Activated gamma-delta T cell treated with Interleukin-2 at 50 U/mL for 16 hours (primary cell): ENCODE data around the gene PTCD2.
A peak's percentile ranks its signal among the peaks of the same experiment; 100 is the strongest.

Experiments used
- DNase-seq: peaks from one replicate; pipeline ENCODE4 v3.0.0-alpha.2; 2020

PTCD2 gene, protein sequence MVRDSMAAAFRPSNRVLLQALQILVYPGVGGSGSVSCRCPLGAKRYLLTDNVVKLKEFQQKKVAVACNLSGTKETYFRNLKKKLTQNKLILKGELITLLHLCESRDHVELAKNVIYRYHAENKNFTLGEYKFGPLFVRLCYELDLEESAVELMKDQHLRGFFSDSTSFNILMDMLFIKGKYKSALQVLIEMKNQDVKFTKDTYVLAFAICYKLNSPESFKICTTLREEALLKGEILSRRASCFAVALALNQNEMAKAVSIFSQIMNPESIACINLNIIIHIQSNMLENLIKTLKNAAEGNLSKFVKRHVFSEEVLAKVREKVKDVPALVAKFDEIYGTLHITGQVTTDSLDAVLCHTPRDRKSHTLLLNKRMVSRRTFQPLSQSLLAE

DNA sequence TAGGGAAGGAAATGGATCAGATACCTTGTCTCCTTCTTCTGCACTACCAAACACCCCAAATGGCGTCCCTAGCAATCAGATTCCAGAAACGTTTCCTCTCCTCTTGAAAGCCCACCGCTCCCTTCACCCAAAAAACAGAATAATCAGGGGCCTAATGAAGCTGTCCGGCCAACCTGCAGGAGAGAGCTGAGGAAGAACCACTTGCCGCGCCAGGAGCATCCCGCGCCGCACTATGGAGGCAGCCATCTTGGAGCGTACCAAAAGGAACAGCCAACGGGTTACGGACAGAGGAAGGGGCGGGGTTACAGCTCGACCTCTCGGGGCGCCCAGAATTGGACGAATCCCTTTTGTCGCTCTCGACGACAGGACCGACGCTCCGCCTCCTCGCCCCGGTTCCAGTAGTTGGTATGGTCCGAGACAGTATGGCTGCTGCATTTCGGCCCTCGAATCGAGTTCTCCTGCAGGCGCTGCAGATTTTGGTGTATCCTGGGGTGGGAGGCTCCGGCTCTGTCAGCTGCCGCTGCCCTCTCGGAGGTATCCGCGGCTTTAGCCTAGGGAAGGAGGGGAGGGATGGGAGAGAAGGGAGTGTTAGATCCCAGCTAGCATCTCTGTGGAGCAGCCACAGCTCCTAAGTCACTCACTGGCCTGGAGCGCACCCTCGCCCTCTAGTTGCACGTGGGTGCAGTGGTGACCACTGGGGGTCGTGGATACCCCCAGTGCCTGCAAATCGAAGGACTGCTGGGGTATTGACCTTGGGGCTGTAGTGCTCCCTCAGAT lies at the start of gene PTCD2, which contains the start of gene MRPS27:
TSS of gene PTCD2 (plus strand) at position 398 of the 777 bp plus-strand sequence. CDS start at position 408, 10 bp downstream.
TSS of gene MRPS27 (minus strand) at position 265 of the 777 bp plus-strand sequence. CDS start at position 246, 19 bp downstream.
- peak; percentile 94 for DNase-seq

- DNase-seq, result no peak
These were observed 48.5 kb upstream of the PTCD2 start for GRCh38 chr5:72271702-72272101.

DNA sequence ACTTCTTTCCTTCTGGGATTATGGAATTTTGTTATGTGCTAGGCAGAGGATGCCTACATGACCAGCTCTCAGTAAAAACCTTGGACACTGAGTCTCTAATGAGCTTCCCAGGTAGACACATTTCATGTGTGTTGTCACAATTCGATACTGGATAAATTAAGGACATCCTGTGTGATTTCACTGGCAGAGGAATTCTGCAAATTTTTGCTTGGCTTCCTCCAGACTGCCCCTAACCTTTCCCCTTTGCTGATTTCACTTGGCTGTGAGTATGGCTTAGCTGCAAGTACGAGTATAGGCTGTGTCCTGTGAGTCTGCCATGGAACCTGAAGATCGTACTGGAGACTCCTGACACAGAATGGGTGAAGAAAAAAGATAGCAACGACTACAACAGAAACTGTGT lies 47.8 kb upstream of the PTCD2 start:
- DNase-seq, result no peak

DNA sequence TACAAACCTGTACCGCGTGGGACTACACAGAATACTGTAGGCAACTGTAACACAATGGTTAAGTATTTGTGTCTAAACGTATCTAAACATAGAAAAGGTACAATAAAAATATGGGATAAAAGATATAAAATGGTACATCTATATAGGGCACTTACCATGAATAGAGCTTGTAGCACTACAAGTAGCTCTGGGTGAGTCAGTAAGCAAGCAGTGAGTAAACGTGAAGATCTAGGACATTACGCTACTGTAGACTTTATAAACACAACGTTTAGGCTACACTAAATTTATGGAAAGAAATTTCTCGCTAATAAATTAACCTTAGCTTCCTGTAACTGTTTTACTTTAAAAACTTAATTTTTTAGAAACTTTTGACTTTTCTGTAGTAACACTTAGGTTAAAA lies 46.6 kb upstream of the PTCD2 start:
- DNase-seq, result no peak

- no peak for DNase-seq
These were observed 43.9 kb upstream of the PTCD2 start for GRCh38 chr5:72276219-72276752.

- no peak for DNase-seq
These were observed 39.5 kb upstream of the PTCD2 start for GRCh38 chr5:72280581-72281069.

DNA sequence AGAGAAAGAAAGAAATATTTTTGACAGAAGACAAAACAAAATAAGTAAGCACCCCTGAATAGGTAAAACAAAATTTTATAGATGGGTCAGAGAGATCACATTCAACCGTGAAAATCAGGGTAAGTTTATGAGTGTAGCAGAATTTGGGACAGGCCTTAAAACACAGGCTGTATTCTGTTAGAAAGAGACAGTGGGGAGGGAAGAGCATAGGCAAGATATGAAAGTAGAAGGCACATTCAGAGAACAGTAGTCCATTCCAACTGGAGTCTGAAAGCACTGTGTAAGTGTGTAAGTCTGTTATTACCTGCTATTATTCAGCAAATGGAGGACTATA lies 38.8 kb upstream of the PTCD2 start:
- no peak for DNase-seq

- DNase-seq, result no peak
These were observed 38.2 kb upstream of the PTCD2 start for GRCh38 chr5:72281764-72282499.

GRCh38 chr5:72282878-72283277 lies 37.3 kb upstream of the PTCD2 start:
- no peak for DNase-seq

DNA sequence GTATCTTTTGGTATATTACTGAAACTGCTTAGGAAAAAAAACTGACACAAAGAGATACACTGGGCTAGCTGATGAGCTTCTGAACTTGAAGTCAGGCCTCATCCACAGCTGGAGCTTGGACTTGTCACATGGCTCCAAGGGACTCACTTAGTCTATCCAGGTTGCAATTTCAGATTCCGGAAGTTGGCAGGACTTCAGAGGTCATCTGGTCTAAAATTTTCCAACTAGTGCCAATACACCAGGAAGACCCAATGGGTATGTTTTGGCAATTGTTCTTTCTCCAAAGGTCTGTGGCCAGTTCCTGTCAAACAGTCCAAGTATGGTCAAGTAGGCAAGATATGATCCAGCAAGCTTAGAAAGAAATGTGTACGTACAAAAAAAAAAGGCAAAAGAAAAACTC lies 36.8 kb upstream of the PTCD2 start:
- no peak for DNase-seq

DNA sequence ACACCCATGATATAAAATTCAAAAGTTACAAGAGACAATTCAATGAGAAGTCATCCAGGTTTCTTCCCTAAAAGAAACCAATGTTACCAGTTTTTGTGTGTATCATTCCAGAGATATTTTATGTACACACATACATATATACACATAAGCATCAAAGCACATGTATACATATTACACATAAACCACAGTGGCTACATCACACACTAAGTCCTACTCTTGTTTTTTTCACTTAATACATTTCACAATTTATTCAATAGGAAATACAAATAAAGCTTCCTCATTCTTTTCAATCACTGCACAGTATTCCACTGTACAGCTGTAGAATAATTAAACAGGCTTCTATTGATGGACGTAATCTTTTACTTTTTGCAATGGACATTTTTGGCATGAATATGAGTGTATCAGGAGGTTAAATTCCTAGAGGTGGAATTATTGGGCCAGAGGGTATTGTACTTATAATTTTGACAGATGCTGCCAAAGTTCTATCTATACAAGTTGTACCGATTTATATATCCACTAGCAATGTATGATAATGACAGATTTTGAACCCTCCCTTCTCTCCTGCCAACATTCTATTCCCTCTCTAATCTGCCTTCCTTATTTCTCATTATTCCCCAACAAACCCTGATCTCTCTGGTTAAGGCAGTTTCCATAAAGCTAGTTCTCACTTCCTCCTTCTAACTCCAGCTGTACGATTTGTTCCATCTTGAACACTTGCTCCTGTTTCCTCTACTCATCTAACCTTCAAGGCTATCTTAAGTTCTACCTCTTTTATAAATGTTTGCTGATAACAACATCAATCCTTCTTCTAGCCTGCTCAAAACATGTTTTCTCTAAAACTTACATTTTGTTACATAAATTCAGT lies 35.4 kb upstream of the PTCD2 start:
- no peak for DNase-seq

DNA sequence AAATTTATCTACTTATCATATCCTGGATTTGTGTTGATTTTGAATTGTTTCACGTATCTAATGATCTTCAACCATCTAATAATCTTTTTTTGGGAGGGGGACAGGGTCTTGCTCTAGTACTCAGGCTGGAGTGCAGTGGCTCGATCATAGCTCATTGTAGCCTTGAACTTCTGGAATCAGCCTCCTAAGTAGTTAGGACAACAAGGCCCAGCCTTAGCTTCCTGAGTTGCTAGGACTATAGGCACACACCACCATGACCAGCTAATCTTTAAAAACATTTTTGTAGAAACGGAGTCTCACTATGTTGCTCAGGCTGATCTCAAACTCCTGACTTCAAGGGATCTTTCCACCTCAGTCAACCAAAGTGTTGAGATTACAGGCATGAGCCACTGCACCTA lies 34.8 kb upstream of the PTCD2 start:
- no peak for DNase-seq

- no peak for DNase-seq
These were observed 33.4 kb upstream of the PTCD2 start for GRCh38 chr5:72286798-72287197.

- DNase-seq, result no peak
These were observed 31.2 kb upstream of the PTCD2 start for GRCh38 chr5:72288924-72289323.

GRCh38 chr5:72290356-72291133 lies 29.6 kb upstream of the PTCD2 start:
- no peak for DNase-seq

- DNase-seq, result no peak
These were observed 28.6 kb upstream of the PTCD2 start for GRCh38 chr5:72291601-72292000.

DNA sequence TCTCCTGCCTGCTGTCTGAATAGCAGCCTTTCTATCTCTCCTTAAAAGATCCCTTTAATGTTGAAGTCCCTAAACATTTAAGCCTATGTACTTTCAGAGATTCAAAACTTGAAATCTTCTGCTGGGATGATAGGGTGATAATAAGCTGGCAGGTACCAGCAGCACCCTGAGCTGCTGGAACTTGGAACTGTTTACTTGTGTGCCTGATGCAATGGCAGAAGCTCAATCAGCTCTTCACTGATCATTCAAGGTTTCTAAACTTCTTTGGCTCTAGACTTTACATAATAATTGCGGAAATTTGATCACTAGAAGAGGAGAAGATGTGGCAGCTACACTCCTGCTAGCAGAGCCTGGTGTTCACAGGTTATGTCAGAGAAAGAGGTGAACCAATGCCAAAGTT lies 27.8 kb upstream of the PTCD2 start:
- no peak for DNase-seq

- DNase-seq, result no peak
These were observed 26.6 kb upstream of the PTCD2 start for GRCh38 chr5:72293495-72294055.

DNA sequence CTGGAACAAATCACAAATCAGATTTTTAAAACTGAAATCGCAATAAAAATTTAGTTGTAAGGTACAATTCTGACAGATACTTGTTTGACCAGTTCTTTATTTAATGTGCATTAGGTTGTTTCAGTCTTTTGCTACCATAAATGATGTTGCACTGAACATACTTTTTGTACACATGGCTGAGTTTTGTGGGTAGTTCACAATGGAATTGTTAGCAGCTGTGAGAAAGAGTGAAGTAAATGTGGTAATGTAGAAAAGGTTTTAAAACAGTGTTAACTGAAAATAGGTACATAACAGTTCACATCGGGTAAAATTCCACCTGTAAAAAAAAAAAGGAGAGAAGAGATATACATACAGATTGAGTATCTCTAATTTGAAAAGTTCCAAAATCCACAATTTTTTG lies 25.7 kb upstream of the PTCD2 start:
- DNase-seq, result no peak

- DNase-seq, result no peak
These were observed 24.6 kb upstream of the PTCD2 start for GRCh38 chr5:72295539-72295938.

- DNase-seq, result no peak
These were observed 23.9 kb upstream of the PTCD2 start for GRCh38 chr5:72296256-72296655.
